ENCODE data around the gene GARRE1. TPM values are rescaled to one million over a fixed set of nuclear protein-coding genes. Genes with fewer than 3 reads are reported as not detected.

The GARRE1 gene
- total RNA-seq, 1 experiment from 2014 or later: 16.9 TPM

DNA sequence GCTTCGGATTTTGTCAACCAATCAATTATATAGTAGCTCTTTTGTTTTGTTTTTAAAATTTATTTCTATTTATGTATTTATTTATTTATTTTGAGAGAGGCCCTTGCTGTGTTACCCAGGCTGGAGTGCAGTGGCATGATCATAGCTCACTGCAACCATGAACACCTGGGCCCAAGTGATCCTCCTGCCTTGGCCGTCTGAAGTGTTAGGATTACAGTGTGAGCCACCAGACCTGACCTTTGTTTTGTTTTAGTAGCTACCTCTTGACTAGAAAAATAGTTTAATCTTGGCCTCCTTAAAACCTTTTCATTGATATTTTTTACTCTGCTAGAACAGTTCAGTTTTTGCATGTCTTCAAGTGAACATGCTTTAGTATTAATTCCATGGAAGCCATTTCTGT lies 15.1 kb downstream of the GARRE1 start:
- BruUV-seq (replicated peaks): no TSS peak
- peak overlapping the region; percentile 21 for H3K9ac ChIP-seq (ENCODE audit: low read length)
- peak overlapping the region; percentile 42 for H3K4me2 ChIP-seq (ENCODE audit: low read length)
- H3K36me3 ChIP-seq (ENCODE audit: control insufficient read depth in 1 of 2, insufficient read depth in 2 of 2, low read length in 2 of 2): no peaks in the 10 kb centered on the region
- H3K9me3 ChIP-seq (ENCODE audit: control insufficient read depth in 1 of 2, insufficient read depth in 1 of 2, low read depth in 1 of 2, low read length in 2 of 2): no peaks in the 10 kb centered on the region
- peak overlapping the region; percentile 13; the same call in 1 of the 2 replicates for H3K27ac ChIP-seq (ENCODE audit: low read depth, low read length)
- POLR2A ChIA-PET: interaction anchor here (0.6 to 0.9 kb wide), 2 partner anchors 9 to 43 kb away, joined by 3 to 5 read pairs; no protein-coding TSS in a partner anchor
- H2AFZ ChIP-seq (ENCODE audit: low read depth, low read length, poor library complexity, severe bottlenecking): no peak overlapping the region
- no peaks in the 10 kb centered on the region for H3K27me3 ChIP-seq (ENCODE audit: insufficient read depth, low read length)
- CTCF ChIA-PET: no interaction called here
- H3K4me3 ChIP-seq (replicated peaks in 1 of 2; ENCODE audit: low read depth in 1 of 2, low read length in 2 of 2): 0 out of 4 replicates have a peak overlapping the region, but pooled peaks of 1 of the 2 experiments have one; percentile 3
- ATAC-seq: no peak
- TF ChIP-seq YY1 (IDR thresholded peaks at IDR 0.05; ENCODE audit: extremely low read depth, insufficient replicate concordance, low read depth, low read length): no peak
- TF ChIP-seq ATF3 (IDR thresholded peaks at IDR 0.05): no peak
- no peak for TF ChIP-seq CTCF (IDR thresholded peaks at IDR 0.05 in 2 of 3, conservative IDR thresholded peaks at IDR 0.05 in 1 of 3; ENCODE audit: borderline replicate concordance in 1 of 3, insufficient read depth in 1 of 3, low read depth in 2 of 3, low read length in 2 of 3)
- no peak for TF ChIP-seq REST (IDR thresholded peaks at IDR 0.05; ENCODE audit: low read depth)
- TF ChIP-seq POLR2A (IDR thresholded peaks at IDR 0.05; ENCODE audit: borderline replicate concordance, extremely low read depth, insufficient read depth, insufficient read length): no peak
- TF ChIP-seq ZNF274 (IDR thresholded peaks at IDR 0.05; ENCODE audit: low read depth, low read length): no peak
- TF ChIP-seq TCF7L2 (IDR thresholded peaks at IDR 0.05; ENCODE audit: borderline replicate concordance, extremely low read depth, insufficient read depth, insufficient read length): no peak
- TF ChIP-seq FOSL1 (IDR thresholded peaks at IDR 0.05; ENCODE audit: low read depth): no peak
- no peak for TF ChIP-seq JUND (IDR thresholded peaks at IDR 0.05)
- no peak for TF ChIP-seq SIN3A (IDR thresholded peaks at IDR 0.05; ENCODE audit: low read depth)
- TF ChIP-seq SP1 (IDR thresholded peaks at IDR 0.05; ENCODE audit: low read depth): no peak
- TF ChIP-seq EZH2phosphoT487 (IDR thresholded peaks at IDR 0.05; ENCODE audit: borderline replicate concordance): no peak
- TF ChIP-seq ZBTB33 (IDR thresholded peaks at IDR 0.05; ENCODE audit: extremely low read depth, insufficient replicate concordance, low read length): no peak
- no peak for TF ChIP-seq CEBPB (IDR thresholded peaks at IDR 0.05; ENCODE audit: low read depth)
- TF ChIP-seq ZFX (IDR thresholded peaks at IDR 0.05): no peak
- no peak for TF ChIP-seq CBX3 (IDR thresholded peaks at IDR 0.05; ENCODE audit: low read depth)
- no peak for TF ChIP-seq EZH2 (IDR thresholded peaks at IDR 0.05)
- peaks cover 14 to 25% of the 10 kb centered on the region in 2 experiments for H3K4me1 ChIP-seq (ENCODE audit: control insufficient read depth in 1 of 2, insufficient read depth in 2 of 2, low read length in 2 of 2)
- intact Hi-C loops (cut with micrococcal nuclease): no loop called here
- H4K20me1 ChIP-seq (ENCODE audit: insufficient read depth): no peaks in the 10 kb centered on the region
- no peaks in the 10 kb centered on the region for H3K9me2 ChIP-seq (ENCODE audit: insufficient read depth)
- peaks cover 26% of the 10 kb centered on the region for H3K79me2 ChIP-seq (ENCODE audit: insufficient read depth, low read length)
- RAD21 ChIA-PET (ENCODE audit: low non-redundant PET in 1 of 2, low total read pairs in 2 of 2, uncharacterized antibody in 2 of 2, unreplicated experiment in 2 of 2): no interaction called here
- DNase-seq (ENCODE audit: low read depth, low spot score): no peak
